HepG2 (cell line): ENCODE results near the gene SLC35B1. TPM values are rescaled to one million over a fixed set of nuclear protein-coding genes. Genes with fewer than 3 reads are reported as not detected.

Experiments used
- BCL6 ChIP-seq: IDR thresholded peaks from 2 replicates; pipeline ENCODE4 v1.6.1; 2016; ENCODE audit warnings: missing genetic modification reagents, missing compliant biosample characterization
- CEBPG ChIP-seq: IDR thresholded peaks from 2 replicates; pipeline ENCODE4 v1.6.1; 2016
- ISL2 ChIP-seq: sonication (generic); formaldehyde crosslinking; IDR thresholded peaks from 2 replicates; pipeline ENCODE4 v1.5.0; 2020; ENCODE audit warnings: missing genetic modification reagents
- NR1H2 ChIP-seq: sonication (generic); formaldehyde crosslinking; IDR thresholded peaks from 2 replicates; pipeline ENCODE4 v1.8.1; 2022; ENCODE audit warnings: low read depth, missing genetic modification reagents, borderline replicate concordance
- PHF21A ChIP-seq: sonication (generic); formaldehyde crosslinking; IDR thresholded peaks from 2 replicates; pipeline ENCODE4 v1.5.0; 2020; ENCODE audit warnings: mild to moderate bottlenecking, missing genetic modification reagents
- SIN3B ChIP-seq: fragments of 150-350 bp; IDR thresholded peaks from 2 replicates; pipeline ENCODE4 v1.6.1; 2014; ENCODE audit warnings: low read length
- SP4 ChIP-seq: sonication (generic); formaldehyde crosslinking; IDR thresholded peaks from 2 replicates; pipeline ENCODE4 v1.8.1; 2023; ENCODE audit warnings: mild to moderate bottlenecking, missing genetic modification reagents
- ZBTB7A ChIP-seq: sonication (generic); formaldehyde crosslinking; IDR thresholded peaks from 2 replicates; pipeline ENCODE4 v1.8.0; 2022; ENCODE audit warnings: mild to moderate bottlenecking, missing genetic modification reagents
- ZFP36 ChIP-seq: fragments of 150-350 bp; IDR thresholded peaks from 2 replicates; pipeline ENCODE4 v1.6.1; 2018; ENCODE audit warnings: borderline replicate concordance, low read length, low read depth; ENCODE audit not compliant: partially characterized antibody
- ZNF18 ChIP-seq: sonication (generic); formaldehyde crosslinking; IDR thresholded peaks from 2 replicates; pipeline ENCODE4 v1.8.0; 2022; ENCODE audit warnings: mild to moderate bottlenecking, missing genetic modification reagents; ENCODE audit not compliant: insufficient replicate concordance
- ZNF331 ChIP-seq: sonication (generic); formaldehyde crosslinking; IDR thresholded peaks from 2 replicates; pipeline ENCODE4 v1.4.0; 2020; ENCODE audit warnings: missing genetic modification reagents
- ZNF451 ChIP-seq: sonication (generic); formaldehyde crosslinking; IDR thresholded peaks from 2 replicates; pipeline ENCODE4 v1.5.0; 2020; ENCODE audit warnings: mild to moderate bottlenecking, missing genetic modification reagents
- ZNF468 ChIP-seq: sonication (generic); formaldehyde crosslinking; IDR thresholded peaks from 2 replicates; pipeline ENCODE4 v1.8.0; 2022; ENCODE audit warnings: mild to moderate bottlenecking, moderate library complexity, missing genetic modification reagents
- ZNF782 ChIP-seq: sonication (generic); formaldehyde crosslinking; IDR thresholded peaks from 2 replicates; pipeline ENCODE4 v1.4.0; 2020; ENCODE audit warnings: missing genetic modification reagents, mild to moderate bottlenecking, borderline replicate concordance
- ZNF878 ChIP-seq: sonication (generic); formaldehyde crosslinking; IDR thresholded peaks from 2 replicates; pipeline ENCODE4 v1.8.1; 2023; ENCODE audit warnings: mild to moderate bottlenecking, missing genetic modification reagents, moderate library complexity
- polyA plus RNA-seq, 8 experiments: library from polyadenylated mRNA; depleted of rRNA in 3 of 8; stranded (reverse) in 7 of 8; unstranded in 1 of 8; fragments of >200 nt; fragmentation: Illumina TruSeq in 4 of 8; extraction: Trizol in 4 of 8; gene quantifications; 2 replicates each; pipeline versions ENCODE4 v1.2.1 to v1.2.3, GENCODE V29; 2011 to 2016; ENCODE audit warnings: low read depth in 4 of 8, missing spikeins in 1 of 8, mixed read lengths in 1 of 8; ENCODE audit not compliant: insufficient read depth in 1 of 8
- total RNA-seq, 5 experiments: library from RNA; depleted of rRNA; stranded (reverse); fragments of >200 nt; fragmentation: Illumina TruSeq; extraction: Trizol; gene quantifications; 2 replicates each; pipeline ENCODE4 v1.2.3, GENCODE V29; 2016; ENCODE audit warnings: low read depth in 1 of 5
- TF ChIP-seq, protein P1 (sequence below): sonication (generic); formaldehyde crosslinking; IDR thresholded peaks from 2 replicates; pipeline ENCODE4 v1.9.0; 2021; ENCODE audit warnings: missing genetic modification reagents, borderline replicate concordance
- TF ChIP-seq, protein P2 (sequence below): sonication (generic); formaldehyde crosslinking; IDR thresholded peaks from 2 replicates; pipeline ENCODE4 v1.5.1; 2020; ENCODE audit warnings: missing genetic modification reagents, mild to moderate bottlenecking, borderline replicate concordance
- TF ChIP-seq, protein P3 (sequence below): IDR thresholded peaks from 2 replicates; pipeline ENCODE4 v1.6.1; 2016; ENCODE audit warnings: low read depth, borderline replicate concordance
- TF ChIP-seq, protein P4 (sequence below): sonication (generic); formaldehyde crosslinking; IDR thresholded peaks from 2 replicates; pipeline ENCODE4 v1.9.0; 2022; ENCODE audit warnings: low read depth, missing genetic modification reagents
- TF ChIP-seq, protein P5 (sequence below): IDR thresholded peaks from 2 replicates; pipeline ENCODE4 v1.6.1; 2016; ENCODE audit warnings: mild to moderate bottlenecking

SLC35B1 gene
- total and polyA plus RNA-seq, 2 of the 13 experiments (the other 11 are each of a cell fraction or from before 2014, with no cell fraction given) = 99.6 to 113 TPM

- TF ChIP-seq, protein P1, sequence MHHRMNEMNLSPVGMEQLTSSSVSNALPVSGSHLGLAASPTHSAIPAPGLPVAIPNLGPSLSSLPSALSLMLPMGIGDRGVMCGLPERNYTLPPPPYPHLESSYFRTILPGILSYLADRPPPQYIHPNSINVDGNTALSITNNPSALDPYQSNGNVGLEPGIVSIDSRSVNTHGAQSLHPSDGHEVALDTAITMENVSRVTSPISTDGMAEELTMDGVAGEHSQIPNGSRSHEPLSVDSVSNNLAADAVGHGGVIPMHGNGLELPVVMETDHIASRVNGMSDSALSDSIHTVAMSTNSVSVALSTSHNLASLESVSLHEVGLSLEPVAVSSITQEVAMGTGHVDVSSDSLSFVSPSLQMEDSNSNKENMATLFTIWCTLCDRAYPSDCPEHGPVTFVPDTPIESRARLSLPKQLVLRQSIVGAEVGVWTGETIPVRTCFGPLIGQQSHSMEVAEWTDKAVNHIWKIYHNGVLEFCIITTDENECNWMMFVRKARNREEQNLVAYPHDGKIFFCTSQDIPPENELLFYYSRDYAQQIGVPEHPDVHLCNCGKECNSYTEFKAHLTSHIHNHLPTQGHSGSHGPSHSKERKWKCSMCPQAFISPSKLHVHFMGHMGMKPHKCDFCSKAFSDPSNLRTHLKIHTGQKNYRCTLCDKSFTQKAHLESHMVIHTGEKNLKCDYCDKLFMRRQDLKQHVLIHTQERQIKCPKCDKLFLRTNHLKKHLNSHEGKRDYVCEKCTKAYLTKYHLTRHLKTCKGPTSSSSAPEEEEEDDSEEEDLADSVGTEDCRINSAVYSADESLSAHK (CRISPR knock-in tag) = no peak
- TF ChIP-seq, protein P2, sequence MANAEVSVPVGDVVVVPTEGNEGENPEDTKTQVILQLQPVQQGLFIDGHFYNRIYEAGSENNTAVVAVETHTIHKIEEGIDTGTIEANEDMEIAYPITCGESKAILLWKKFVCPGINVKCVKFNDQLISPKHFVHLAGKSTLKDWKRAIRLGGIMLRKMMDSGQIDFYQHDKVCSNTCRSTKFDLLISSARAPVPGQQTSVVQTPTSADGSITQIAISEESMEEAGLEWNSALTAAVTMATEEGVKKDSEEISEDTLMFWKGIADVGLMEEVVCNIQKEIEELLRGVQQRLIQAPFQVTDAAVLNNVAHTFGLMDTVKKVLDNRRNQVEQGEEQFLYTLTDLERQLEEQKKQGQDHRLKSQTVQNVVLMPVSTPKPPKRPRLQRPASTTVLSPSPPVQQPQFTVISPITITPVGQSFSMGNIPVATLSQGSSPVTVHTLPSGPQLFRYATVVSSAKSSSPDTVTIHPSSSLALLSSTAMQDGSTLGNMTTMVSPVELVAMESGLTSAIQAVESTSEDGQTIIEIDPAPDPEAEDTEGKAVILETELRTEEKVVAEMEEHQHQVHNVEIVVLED (CRISPR knock-in tag) = peak; percentile 25; the same call in 1 of the 2 replicates
- peak; percentile 77 for TF ChIP-seq CEBPG
- peak; percentile 67; the same call in 1 of the 2 replicates for TF ChIP-seq ZNF878 (CRISPR knock-in tag)
- no peak for TF ChIP-seq ZFP36
- peak; percentile 36; the same call in 1 of the 2 replicates for TF ChIP-seq SP4 (CRISPR knock-in tag)
- peak; percentile 85 for TF ChIP-seq ZNF18
- TF ChIP-seq BCL6 = no peak
- TF ChIP-seq NR1H2 (CRISPR knock-in tag) = no peak
- TF ChIP-seq ZNF331 = peak; percentile 32; the same call in 1 of the 2 replicates
- TF ChIP-seq ISL2 (CRISPR knock-in tag) = no peak
- no peak for TF ChIP-seq SIN3B
- TF ChIP-seq ZNF451 (CRISPR knock-in tag) = peak; percentile 74; the same call in 1 of the 2 replicates
- TF ChIP-seq ZNF782 (CRISPR knock-in tag) = no peak
- TF ChIP-seq PHF21A = peak; percentile 69
- TF ChIP-seq, protein P3, sequence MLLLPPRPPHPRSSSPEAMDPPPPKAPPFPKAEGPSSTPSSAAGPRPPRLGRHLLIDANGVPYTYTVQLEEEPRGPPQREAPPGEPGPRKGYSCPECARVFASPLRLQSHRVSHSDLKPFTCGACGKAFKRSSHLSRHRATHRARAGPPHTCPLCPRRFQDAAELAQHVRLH (CRISPR knock-in tag) = 0 out of 2 replicates have a peak, but pooled peaks have one; percentile 37
- TF ChIP-seq, protein P4, sequence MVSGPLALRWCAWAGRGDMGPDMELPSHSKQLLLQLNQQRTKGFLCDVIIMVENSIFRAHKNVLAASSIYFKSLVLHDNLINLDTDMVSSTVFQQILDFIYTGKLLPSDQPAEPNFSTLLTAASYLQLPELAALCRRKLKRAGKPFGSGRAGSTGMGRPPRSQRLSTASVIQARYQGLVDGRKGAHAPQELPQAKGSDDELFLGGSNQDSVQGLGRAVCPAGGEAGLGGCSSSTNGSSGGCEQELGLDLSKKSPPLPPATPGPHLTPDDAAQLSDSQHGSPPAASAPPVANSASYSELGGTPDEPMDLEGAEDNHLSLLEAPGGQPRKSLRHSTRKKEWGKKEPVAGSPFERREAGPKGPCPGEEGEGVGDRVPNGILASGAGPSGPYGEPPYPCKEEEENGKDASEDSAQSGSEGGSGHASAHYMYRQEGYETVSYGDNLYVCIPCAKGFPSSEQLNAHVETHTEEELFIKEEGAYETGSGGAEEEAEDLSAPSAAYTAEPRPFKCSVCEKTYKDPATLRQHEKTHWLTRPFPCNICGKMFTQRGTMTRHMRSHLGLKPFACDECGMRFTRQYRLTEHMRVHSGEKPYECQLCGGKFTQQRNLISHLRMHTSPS (CRISPR knock-in tag) = peak; percentile 73; the same call in 1 of the 2 replicates
- TF ChIP-seq, protein P5, sequence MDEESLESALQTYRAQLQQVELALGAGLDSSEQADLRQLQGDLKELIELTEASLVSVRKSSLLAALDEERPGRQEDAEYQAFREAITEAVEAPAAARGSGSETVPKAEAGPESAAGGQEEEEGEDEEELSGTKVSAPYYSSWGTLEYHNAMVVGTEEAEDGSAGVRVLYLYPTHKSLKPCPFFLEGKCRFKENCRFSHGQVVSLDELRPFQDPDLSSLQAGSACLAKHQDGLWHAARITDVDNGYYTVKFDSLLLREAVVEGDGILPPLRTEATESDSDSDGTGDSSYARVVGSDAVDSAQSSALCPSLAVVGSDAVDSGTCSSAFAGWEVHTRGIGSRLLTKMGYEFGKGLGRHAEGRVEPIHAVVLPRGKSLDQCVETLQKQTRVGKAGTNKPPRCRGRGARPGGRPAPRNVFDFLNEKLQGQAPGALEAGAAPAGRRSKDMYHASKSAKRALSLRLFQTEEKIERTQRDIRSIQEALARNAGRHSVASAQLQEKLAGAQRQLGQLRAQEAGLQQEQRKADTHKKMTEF (CRISPR knock-in tag) = peak; percentile 52
- TF ChIP-seq ZNF468 (CRISPR knock-in tag) = no peak
- 0 out of 2 replicates have a peak, but pooled peaks have one; percentile 44 for TF ChIP-seq ZBTB7A
These were observed 19.8 kb downstream of the SLC35B1 start (continued) for GRCh38 chr17:49687878-49688491.
